Measurements from ENCODE around the gene KANSL1.

- TF ChIP-seq POLR2AphosphoS5 (IDR thresholded peaks at IDR 0.05; ENCODE audit: low read depth, low read length) (no peak), SIN3A (IDR thresholded peaks at IDR 0.05; ENCODE audit: borderline replicate concordance, insufficient read depth, low read length) (no peak), TAF1 (IDR thresholded peaks at IDR 0.05; ENCODE audit: borderline replicate concordance, insufficient read depth, low read length) (no peak), FOXP2 (optimal IDR thresholded peaks at IDR 0.05; ENCODE audit: borderline replicate concordance, extremely low read depth, extremely low read length, insufficient read depth) (no peak), REST (IDR thresholded peaks at IDR 0.05; ENCODE audit: insufficient read depth in 1 of 2, low read depth in 2 of 2, low read length in 2 of 2) (no peak)
Observed at GRCh38 chr17:46030752-46031151, 162.5 kb downstream of the KANSL1 start.
